HG02610 (cell line): Measurements from ENCODE around the gene DSCAML1.

Experiments
- ATAC-seq: cut with Tn5 transposase; IDR thresholded peaks from one replicate; pipeline ENCODE4 v1.9.1; 2021; ENCODE audit warnings: mild to moderate bottlenecking, moderate library complexity; ENCODE audit not compliant: unreplicated experiment

DSCAML1 gene

GRCh38 chr11:117441146-117441975 lies 355.7 kb downstream of the DSCAML1 start:
- no peak for ATAC-seq

DNA sequence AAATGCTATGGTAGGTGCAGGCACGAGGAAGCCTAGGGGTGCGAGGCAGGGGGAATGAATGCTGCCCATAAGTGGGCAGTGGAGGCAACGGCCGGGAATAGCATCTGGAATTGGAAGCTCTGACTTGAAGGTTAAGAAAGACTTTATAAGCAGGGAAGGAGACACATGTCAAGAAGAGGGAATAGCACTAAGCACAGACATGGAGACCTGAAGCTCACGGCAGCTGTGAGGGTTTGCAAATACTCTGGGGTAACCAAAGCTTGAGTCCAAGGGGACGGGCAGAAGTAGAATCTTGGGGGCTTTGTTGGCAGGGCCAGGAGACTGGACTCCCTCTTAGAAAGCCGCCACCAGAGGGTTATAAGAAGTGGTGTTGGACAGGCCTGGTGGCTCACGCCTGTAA lies 356.8 kb downstream of the DSCAML1 start:
- no peak for ATAC-seq

- ATAC-seq, result no peak
These were observed 357.8 kb downstream of the DSCAML1 start for GRCh38 chr11:117439256-117439655.

GRCh38 chr11:117438371-117439000 lies 358.5 kb downstream of the DSCAML1 start:
- no peak for ATAC-seq

- ATAC-seq, result no peak
These were observed 359.3 kb downstream of the DSCAML1 start for GRCh38 chr11:117437791-117438130.

- no peak for ATAC-seq
These were observed 359.8 kb downstream of the DSCAML1 start for GRCh38 chr11:117437041-117437790.

DNA sequence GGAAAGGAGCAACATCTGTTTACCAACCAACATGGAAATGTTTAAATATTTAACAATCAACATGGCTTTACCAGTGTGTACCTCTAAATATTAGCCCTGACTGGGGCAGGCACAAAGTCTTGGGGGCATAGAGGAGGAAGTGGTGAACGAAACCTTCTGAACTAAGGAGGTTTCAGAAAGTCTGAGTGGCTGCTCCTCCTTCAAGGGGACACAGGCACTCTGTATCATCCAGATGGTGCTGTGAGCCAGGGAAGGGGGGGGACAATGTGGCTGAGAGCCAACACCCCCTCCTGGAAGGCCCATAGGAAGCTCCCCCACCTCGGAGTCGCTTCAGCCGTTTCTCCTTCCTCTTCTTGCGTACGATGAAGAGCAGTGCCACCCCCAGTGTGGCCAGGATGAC lies 361.7 kb downstream of the DSCAML1 start:
- ATAC-seq, result no peak

- no peak for ATAC-seq
These were observed 362.5 kb downstream of the DSCAML1 start for GRCh38 chr11:117434481-117434880.

DNA sequence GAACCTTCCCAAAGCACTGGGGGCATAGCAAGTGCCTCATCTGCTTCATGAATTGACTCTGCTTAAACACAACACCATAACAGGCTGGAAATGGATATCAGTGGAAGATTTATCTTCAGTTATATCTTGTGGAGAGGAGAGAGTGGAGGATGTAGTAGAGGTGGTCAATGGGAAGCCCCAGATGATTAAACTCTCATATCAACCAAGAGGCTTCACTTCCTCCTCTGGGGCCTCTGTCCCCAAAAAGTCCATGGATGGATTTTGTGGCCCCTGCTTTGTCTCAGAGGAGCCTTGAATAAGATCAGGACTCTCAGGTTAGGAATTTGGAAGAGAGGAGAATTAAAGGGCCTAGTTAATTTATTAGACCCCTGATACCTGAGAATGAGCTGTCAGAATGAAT lies 363.3 kb downstream of the DSCAML1 start:
- ATAC-seq, result no peak

GRCh38 chr11:117431436-117431835 lies 365.6 kb downstream of the DSCAML1 start:
- no peak for ATAC-seq

DNA sequence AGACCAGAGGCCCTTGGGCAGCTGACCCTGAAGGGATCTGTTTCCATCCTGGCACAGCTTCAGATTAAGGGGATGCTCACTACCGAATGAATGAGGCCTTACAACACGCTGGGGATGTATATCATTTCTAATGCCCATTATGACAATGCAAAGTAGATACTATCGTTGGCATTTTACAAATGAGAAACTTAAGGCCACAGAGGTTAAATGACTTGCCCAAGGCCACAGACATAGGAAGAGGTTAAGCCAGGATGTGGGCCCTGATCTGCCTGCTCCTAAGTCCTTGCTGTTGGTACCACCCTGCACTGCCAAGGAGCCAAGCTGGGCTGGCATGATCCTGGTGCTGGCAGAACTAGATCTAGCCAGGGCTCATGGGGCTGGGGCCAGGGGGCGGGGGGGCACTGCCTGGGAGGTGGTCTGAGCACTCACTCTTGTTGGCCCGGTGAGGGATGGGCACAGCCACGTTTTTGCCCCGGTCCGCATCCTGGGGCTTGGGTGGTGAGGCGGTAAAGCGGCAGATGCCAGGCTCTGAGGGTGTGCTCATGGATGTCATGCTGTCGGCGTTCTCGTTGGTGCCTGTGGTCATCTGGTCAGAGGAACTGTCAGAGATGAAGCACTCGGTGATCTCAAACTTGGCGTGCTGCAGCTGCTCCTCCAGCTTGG lies 366.6 kb downstream of the DSCAML1 start:
- ATAC-seq, result no peak

DNA sequence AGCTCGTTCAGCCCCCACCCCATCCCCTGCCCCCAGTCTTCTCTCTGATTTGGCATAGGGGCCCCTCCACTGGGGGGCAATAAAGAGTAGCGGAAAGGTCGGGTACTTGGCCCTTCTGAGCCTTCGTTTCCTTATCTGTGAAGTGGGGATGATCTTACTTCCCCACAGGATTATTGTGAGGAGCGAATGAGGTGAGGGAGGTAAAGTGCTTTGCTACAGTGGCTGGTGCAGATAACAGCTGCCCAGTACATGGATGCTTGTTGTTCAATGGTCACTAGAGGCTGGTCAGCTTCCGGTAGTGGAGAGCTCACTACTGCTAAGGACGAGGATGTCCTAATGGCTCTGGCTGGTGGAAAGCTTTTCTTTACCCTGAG lies 368.2 kb downstream of the DSCAML1 start:
- no peak for ATAC-seq

DNA sequence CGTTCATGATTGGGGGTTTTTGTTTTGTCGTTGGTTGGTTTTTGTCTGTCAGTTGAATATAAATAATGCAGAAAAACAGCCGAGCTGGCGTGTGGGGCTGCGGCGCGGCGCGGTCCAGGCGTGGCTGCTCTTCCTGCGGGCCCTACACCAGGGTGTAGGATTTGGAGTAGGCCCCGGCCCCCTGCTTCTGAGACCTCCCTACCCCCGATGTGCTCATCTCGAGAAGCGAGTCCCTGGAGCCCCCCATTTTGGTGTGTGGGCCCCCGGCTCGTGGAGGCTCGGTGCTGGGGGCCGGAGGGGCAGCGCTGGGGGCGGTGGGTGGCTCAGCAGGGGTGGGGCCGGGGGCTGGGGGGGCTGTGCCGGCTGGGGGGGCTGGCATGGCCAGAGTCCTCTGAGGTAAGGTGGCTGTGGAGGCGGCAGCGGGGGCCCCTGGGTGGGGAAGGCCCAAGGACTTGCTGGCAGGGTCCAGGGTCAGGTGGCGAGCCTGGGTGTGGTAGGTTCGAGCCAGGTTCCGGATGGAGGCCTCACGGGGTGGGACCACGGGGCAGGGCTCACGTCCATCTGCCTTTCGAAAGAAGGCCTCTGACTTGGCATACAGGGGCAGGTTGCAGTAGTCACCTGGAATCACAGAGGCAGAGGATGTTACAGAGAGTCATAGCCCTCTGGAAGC lies 368.7 kb downstream of the DSCAML1 start:
- no peak for ATAC-seq

- no peak for ATAC-seq
These were observed 369.6 kb downstream of the DSCAML1 start for GRCh38 chr11:117427356-117427874.

- ATAC-seq, result no peak
These were observed 370.1 kb downstream of the DSCAML1 start for GRCh38 chr11:117426941-117427340.

DNA sequence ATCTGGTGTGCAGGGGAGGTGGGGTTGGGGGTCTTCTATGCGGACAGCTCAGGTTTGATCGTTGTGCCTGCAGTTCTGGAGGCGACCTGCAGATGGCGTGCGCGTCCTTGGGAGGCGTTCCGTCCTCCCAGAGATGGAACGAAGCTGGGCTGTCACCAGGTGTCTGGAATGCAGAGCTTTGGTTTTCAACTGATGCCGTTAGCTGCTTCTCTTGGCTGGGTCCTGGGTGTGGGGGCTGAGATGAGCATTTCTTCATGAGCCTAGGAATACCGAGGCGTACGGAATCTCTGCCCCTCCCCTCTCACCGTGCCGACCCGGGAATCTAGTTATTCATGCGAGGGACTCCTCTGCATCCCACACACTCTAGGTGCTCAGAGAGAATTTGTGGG lies 370.7 kb downstream of the DSCAML1 start:
- ATAC-seq, result no peak

GRCh38 chr11:117425679-117426296 lies 371.2 kb downstream of the DSCAML1 start:
- no peak for ATAC-seq

- ATAC-seq, result no peak
These were observed 372.2 kb downstream of the DSCAML1 start for GRCh38 chr11:117424781-117425180.

DNA sequence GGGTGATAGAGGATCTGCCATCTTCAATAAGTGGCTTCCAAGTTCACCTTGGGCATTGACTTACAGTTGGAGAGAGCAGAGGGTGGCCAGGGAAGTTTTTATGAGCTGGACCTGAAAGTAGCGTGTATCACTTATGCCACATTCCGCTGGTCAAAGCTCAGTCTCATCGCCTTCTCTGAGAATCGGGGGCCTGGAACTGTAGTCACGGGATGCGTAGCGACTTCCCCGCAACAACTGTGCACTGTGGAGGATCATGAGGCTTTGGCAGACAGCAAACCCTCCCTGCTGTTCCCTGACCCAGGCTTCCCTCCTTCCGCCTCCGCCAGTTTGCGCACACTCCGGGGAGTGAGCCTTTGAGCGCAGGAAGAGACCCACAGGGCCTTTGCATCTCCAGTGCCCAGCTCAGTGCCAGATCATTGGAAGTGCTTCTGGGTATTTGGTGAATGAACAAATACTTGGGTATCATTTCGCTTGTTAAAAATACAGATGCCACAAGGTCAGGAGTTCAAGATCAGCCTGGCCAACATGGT lies 373.9 kb downstream of the DSCAML1 start:
- ATAC-seq, result no peak

GRCh38 chr11:117421476-117421875 lies 375.5 kb downstream of the DSCAML1 start:
- ATAC-seq, result no peak
